Liver (tissue), 9 donors: ENCODE results near the gene TRAPPC3. TPM values are rescaled to one million over a fixed set of nuclear protein-coding genes. Genes with fewer than 3 reads are reported as not detected.

Source experiments
- DNase-seq: peaks from one replicate; pipeline ENCODE4 v3.0.0-alpha.2; 2017; ENCODE audit warnings: low spot score
- H3K27ac ChIP-seq, 2 donors: one replicate each; pipeline ENCODE4 v1.7.0; 2013; ENCODE audit warnings: inconsistent platforms in 2 of 2, low read length in 2 of 2, control low read depth in 1 of 2, low read depth in 1 of 2, mild to moderate bottlenecking in 1 of 2
- H3K27me3 ChIP-seq, 4 donors: one replicate each; pipeline versions ENCODE4 v1.6.1 to v1.7.0; 2013; ENCODE audit warnings: low read length in 3 of 4, inconsistent platforms in 1 of 4, mild to moderate bottlenecking in 1 of 4, moderate library complexity in 1 of 4; ENCODE audit not compliant: control insufficient read depth in 4 of 4, insufficient read depth in 4 of 4
- H3K36me3 ChIP-seq, 4 donors: one replicate each; pipeline versions ENCODE4 v1.6.1 to v1.7.0; 2013; ENCODE audit warnings: low read length in 3 of 4, mild to moderate bottlenecking in 3 of 4, low read depth in 1 of 4, moderate library complexity in 1 of 4; ENCODE audit not compliant: control insufficient read depth in 4 of 4, insufficient read depth in 3 of 4
- H3K4me1 ChIP-seq, 4 donors: one replicate each; pipeline versions ENCODE4 v1.6.1 to v1.7.0; 2013; ENCODE audit warnings: low read length in 3 of 4, mild to moderate bottlenecking in 3 of 4, moderate library complexity in 1 of 4; ENCODE audit not compliant: control insufficient read depth in 4 of 4, insufficient read depth in 4 of 4
- H3K4me3 ChIP-seq, 3 donors: one replicate each; pipeline versions ENCODE4 v1.6.1 to v1.7.0; 2013; ENCODE audit warnings: low read length in 3 of 3, control low read depth in 1 of 3, low read depth in 1 of 3, mild to moderate bottlenecking in 1 of 3
- H3K9ac ChIP-seq, 2 donors: one replicate each; pipeline ENCODE4 v1.7.0; 2013; ENCODE audit warnings: low read length in 2 of 2, mild to moderate bottlenecking in 2 of 2, moderate library complexity in 2 of 2, control low read depth in 1 of 2, low read depth in 1 of 2
- H3K9me3 ChIP-seq, 4 donors: one replicate each; pipeline versions ENCODE4 v1.6.1 to v1.7.0; 2013; ENCODE audit warnings: low read length in 3 of 4; ENCODE audit not compliant: control insufficient read depth in 4 of 4
- FOXA1 ChIP-seq: IDR thresholded peaks from 2 replicates; pipeline ENCODE4 v1.6.1; 2016; ENCODE audit warnings: antibody characterized with exemption
- FOXA2 ChIP-seq: IDR thresholded peaks from 2 replicates; pipeline ENCODE4 v1.6.1; 2016; ENCODE audit warnings: antibody characterized with exemption
- GABPA ChIP-seq, 2 donors: IDR thresholded peaks in 1 of 2; conservative IDR thresholded peaks in 1 of 2; 2 replicates each; pipeline ENCODE4 v1.6.1; 2016; ENCODE audit warnings: antibody characterized with exemption in 2 of 2, mild to moderate bottlenecking in 1 of 2, moderate library complexity in 1 of 2
- HNF4G ChIP-seq: IDR thresholded peaks from 2 replicates; pipeline ENCODE4 v1.6.1; 2016; ENCODE audit warnings: antibody characterized with exemption
- JUND ChIP-seq, 2 donors: IDR thresholded peaks; 2 replicates each; pipeline ENCODE4 v1.6.1; 2016; ENCODE audit warnings: antibody characterized with exemption in 2 of 2
- RAD21 ChIP-seq, 2 donors: IDR thresholded peaks; 2 replicates each; pipeline ENCODE4 v1.6.1; 2016; ENCODE audit warnings: antibody characterized with exemption in 2 of 2, mild to moderate bottlenecking in 2 of 2
- RXRA ChIP-seq, 2 donors: IDR thresholded peaks; 2 replicates each; pipeline ENCODE4 v1.6.1; 2017 to 2018; ENCODE audit warnings: antibody characterized with exemption in 2 of 2, mild to moderate bottlenecking in 1 of 2
- TAF1 ChIP-seq: conservative IDR thresholded peaks from 2 replicates; pipeline ENCODE4 v1.6.1; 2016; ENCODE audit warnings: antibody characterized with exemption, mild to moderate bottlenecking
- YY1 ChIP-seq: IDR thresholded peaks from 2 replicates; pipeline ENCODE4 v1.6.1; 2016; ENCODE audit warnings: antibody characterized with exemption, mild to moderate bottlenecking
- WGBS: extraction: QIAGEN DNeasy Blood & Tissue Kit; methylation state at CpG from one replicate; pipeline ENCODE4 v1.1.7; 2013; 5-methylcytosine and 5-hydroxymethylcytosine counted together
- polyA plus RNA-seq, 2 donors: library from polyadenylated mRNA; stranded (reverse) in 1 of 2; unstranded in 1 of 2; fragments of 200-250 nt in 1 of 2; fragments of >200 nt in 1 of 2; fragmentation: Nextera tagmentation in 1 of 2; extraction: Ambion mirVana in 1 of 2; gene quantifications; one replicate each; pipeline versions ENCODE4 v1.2.1 to v1.2.3, GENCODE V29; 2013 to 2015
- total RNA-seq, 2 donors: library from RNA; depleted of rRNA; stranded (reverse); fragments of >200 nt; gene quantifications; one replicate each; pipeline ENCODE4 v1.2.3, GENCODE V29; 2014
- TF ChIP-seq, protein P1 (sequence below): IDR thresholded peaks from 2 replicates; pipeline ENCODE4 v1.6.1; 2016; ENCODE audit warnings: antibody characterized with exemption
- TF ChIP-seq, protein P2 (sequence below): fragments of 150-350 bp; IDR thresholded peaks from 2 replicates; pipeline ENCODE4 v1.5.1; 2017; ENCODE audit warnings: improper control_type of control experiment, low read depth, low read length; ENCODE audit not compliant: missing input control
- TF ChIP-seq, protein P3 (sequence below): IDR thresholded peaks from 2 replicates; pipeline ENCODE4 v1.6.1; 2016; ENCODE audit warnings: antibody characterized with exemption
- donor health status: healthy.
- donor health status: healthy.
- donor health status: healthy.
- donor health status: healthy.
- donor health status: healthy.

TRAPPC3 gene
- total and polyA plus RNA-seq, 4 donors: 24.2 to 56.1 (median 30.4) TPM

DNA sequence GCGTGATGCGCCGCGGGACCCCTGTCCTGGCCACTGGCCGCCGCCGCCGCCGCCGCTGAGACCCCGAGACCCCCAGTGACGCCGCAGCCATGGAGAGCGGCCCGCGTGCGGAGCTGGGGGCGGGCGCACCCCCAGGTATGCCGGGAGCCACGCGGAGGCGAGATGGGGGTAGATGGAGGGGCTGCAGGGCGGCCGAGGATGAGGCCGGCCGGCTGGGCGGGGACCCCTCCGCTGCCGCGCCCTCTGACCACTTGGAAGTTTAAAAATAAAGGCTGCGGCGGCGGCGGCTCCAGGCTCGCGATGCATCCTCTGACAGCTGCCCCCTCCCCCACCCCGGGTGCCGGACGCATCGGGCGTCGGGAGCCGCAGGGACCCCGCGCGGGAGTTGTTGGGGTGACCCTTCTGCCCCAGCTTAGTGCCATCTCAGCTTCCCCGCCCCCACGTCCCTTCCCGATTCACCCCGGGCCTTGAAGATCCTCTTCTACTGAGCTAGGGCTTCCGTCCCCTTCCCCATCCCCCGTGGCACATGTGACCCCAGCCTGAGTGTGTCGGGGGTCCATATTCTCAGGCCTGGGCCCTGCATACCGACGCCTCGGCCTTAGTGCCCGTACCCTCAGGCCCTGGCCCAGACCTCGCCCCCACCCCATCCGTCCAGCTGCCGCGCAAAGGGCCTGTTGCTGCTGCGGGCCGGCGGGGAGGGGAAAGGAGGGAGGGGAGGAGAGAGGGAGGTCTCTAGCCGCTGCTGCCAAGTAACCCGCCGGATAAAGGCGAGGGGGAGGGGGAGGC, 7.2 kb upstream of the TRAPPC3 start:
- Histone ChIP-seq H3K36me3 (no peaks in the 10 kb centered on the region), H3K9me3 (no peaks in the 10 kb centered on the region), H3K4me1 (peaks cover 3 to 35% (median 17%) of the 10 kb centered on the region in 4 donors), H3K4me3 (peak overlapping the region; percentile 67 to 91 (median 72)), H3K9ac (peak overlapping the region; percentile 50 to 56), H3K27ac (peak overlapping the region; percentile 93 to 95), H3K27me3 (no peaks in the 10 kb centered on the region)
- no peak for TF ChIP-seq HNF4G
- TF ChIP-seq, protein P1, sequence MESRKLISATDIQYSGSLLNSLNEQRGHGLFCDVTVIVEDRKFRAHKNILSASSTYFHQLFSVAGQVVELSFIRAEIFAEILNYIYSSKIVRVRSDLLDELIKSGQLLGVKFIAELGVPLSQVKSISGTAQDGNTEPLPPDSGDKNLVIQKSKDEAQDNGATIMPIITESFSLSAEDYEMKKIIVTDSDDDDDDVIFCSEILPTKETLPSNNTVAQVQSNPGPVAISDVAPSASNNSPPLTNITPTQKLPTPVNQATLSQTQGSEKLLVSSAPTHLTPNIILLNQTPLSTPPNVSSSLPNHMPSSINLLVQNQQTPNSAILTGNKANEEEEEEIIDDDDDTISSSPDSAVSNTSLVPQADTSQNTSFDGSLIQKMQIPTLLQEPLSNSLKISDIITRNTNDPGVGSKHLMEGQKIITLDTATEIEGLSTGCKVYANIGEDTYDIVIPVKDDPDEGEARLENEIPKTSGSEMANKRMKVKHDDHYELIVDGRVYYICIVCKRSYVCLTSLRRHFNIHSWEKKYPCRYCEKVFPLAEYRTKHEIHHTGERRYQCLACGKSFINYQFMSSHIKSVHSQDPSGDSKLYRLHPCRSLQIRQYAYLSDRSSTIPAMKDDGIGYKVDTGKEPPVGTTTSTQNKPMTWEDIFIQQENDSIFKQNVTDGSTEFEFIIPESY: no peak
- TF ChIP-seq, protein P2, sequence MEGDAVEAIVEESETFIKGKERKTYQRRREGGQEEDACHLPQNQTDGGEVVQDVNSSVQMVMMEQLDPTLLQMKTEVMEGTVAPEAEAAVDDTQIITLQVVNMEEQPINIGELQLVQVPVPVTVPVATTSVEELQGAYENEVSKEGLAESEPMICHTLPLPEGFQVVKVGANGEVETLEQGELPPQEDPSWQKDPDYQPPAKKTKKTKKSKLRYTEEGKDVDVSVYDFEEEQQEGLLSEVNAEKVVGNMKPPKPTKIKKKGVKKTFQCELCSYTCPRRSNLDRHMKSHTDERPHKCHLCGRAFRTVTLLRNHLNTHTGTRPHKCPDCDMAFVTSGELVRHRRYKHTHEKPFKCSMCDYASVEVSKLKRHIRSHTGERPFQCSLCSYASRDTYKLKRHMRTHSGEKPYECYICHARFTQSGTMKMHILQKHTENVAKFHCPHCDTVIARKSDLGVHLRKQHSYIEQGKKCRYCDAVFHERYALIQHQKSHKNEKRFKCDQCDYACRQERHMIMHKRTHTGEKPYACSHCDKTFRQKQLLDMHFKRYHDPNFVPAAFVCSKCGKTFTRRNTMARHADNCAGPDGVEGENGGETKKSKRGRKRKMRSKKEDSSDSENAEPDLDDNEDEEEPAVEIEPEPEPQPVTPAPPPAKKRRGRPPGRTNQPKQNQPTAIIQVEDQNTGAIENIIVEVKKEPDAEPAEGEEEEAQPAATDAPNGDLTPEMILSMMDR: no peak
- TF ChIP-seq RXRA (IDR thresholded peaks at IDR 0.05): no peak
- TF ChIP-seq YY1: no peak
- TF ChIP-seq FOXA1: no peak
- no peak for TF ChIP-seq TAF1
- TF ChIP-seq, protein P3, sequence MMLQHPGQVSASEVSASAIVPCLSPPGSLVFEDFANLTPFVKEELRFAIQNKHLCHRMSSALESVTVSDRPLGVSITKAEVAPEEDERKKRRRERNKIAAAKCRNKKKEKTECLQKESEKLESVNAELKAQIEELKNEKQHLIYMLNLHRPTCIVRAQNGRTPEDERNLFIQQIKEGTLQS: no peak
- TF ChIP-seq GABPA (IDR thresholded peaks at IDR 0.05 in 1 of 2, conservative IDR thresholded peaks at IDR 0.05 in 1 of 2): no peak
- no peak for TF ChIP-seq RAD21 (IDR thresholded peaks at IDR 0.05)
- TF ChIP-seq FOXA2: no peak
- peak; percentile 61 for DNase-seq
- WGBS: 2% methylated on average over 69 of the region's 69 CpGs

DNA sequence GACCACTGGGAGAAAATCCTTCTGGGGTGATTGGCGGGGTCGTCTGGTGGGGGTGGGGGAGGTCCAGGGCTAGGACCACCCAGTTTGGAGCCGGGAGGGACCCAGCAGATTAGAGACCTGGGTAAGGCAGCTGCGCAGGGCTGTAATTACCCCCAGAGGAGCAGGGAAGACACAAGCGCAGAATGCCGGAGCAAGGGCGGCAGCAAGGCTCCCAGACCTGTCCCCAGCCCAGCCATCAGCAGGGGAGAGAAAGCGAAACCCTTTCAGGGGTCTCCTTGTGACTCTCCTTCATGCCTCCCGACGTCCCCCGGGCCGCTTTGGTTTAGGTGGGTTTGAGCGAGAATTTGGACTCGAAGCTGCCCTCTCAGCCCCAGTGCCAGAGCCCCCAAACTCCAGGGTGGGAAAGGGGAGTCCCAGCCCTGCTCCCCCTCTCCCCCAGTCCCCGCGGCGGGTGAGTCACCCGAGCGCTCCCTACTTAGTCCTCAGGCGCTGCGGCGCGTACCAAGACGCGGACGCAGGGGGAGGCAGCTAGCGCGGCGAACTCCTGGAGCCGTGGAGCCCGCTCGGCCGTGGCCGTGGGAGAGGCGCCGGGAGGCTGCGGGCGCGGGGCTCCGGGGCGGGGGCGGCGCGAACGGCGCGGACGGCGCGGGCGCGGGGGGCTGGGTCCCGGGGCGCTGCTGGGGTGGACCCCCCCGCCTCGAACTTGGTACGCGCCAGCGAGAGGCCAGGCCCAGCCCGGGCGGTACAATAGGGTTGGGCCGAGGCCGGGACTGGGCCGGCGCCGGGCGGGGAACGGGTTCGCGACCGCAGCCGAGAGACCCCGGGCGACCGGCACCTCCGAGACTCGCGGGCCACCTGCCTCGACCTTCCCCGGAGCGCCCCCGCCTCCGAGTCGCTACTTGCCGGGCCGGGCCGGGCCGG, 6.4 kb upstream of the TRAPPC3 start, which contains the start of gene MAP7D1:
Gene MAP7D1, plus strand, starts transcription at position 753 of the 921 bp plus-strand sequence. CDS start 258 bp downstream, outside the sequence.
- Histone ChIP-seq H3K4me3 (peak within 1 kb of the TSS; percentile 81 to 91 (median 83)), H3K27me3 (no peaks in the 10 kb centered on the region), H3K36me3 (no peaks in the 10 kb centered on the region), H3K4me1 (peaks cover 2 to 40% (median 20%) of the 10 kb centered on the region in 4 donors), H3K9me3 (no peaks in the 10 kb centered on the region), H3K9ac (peak within 1 kb of the TSS; percentile 91 to 97), H3K27ac (peak within 1 kb of the TSS; percentile 95 to 96)
- TF ChIP-seq YY1: no peak
- TF ChIP-seq, protein P3: peak; percentile 61
- peak; percentile 94 to 97 for TF ChIP-seq JUND (IDR thresholded peaks at IDR 0.05)
- WGBS: 2% methylated on average over 88 of the region's 88 CpGs
- peak; percentile 89 for DNase-seq
